Measurements from ENCODE around the gene PCDHA2. TPM values are rescaled to one million over a fixed set of nuclear protein-coding genes. Genes with fewer than 3 reads are reported as not detected.

The PCDHA2 gene
- not detected for total RNA-seq

DNA sequence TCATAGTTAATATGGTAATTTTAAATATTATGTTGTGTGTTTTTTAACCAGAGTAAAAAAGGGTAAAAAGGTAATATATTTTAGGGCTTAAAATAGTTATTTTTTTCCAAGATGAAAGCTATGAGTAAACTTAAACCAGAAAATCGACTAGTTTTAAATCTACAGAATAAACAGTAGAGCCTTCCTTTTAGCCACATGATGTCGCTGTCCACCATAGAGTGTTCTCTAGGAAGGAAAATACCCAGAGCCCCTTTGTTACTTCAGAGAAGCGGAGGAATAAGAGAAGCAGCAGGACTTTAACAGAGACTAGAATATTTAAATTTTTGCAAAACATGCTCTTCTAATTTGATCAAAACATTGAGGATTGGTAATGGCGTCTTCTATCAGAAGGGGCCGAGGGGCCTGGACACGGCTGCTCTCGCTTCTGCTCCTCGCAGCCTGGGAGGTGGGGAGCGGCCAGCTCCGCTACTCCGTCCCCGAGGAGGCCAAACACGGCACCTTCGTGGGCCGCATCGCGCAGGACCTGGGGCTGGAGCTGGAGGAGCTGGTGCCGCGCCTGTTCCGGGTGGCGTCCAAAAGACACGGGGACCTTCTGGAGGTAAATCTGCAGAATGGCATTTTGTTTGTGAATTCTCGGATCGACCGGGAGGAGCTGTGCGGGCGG is at the start of gene PCDHA2:
PCDHA2 (plus strand) TSS at position 258 of the 664 bp plus-strand sequence.
- no peak for TF ChIP-seq POLR2A (IDR thresholded peaks at IDR 0.05)
- TF ChIP-seq, protein P1, sequence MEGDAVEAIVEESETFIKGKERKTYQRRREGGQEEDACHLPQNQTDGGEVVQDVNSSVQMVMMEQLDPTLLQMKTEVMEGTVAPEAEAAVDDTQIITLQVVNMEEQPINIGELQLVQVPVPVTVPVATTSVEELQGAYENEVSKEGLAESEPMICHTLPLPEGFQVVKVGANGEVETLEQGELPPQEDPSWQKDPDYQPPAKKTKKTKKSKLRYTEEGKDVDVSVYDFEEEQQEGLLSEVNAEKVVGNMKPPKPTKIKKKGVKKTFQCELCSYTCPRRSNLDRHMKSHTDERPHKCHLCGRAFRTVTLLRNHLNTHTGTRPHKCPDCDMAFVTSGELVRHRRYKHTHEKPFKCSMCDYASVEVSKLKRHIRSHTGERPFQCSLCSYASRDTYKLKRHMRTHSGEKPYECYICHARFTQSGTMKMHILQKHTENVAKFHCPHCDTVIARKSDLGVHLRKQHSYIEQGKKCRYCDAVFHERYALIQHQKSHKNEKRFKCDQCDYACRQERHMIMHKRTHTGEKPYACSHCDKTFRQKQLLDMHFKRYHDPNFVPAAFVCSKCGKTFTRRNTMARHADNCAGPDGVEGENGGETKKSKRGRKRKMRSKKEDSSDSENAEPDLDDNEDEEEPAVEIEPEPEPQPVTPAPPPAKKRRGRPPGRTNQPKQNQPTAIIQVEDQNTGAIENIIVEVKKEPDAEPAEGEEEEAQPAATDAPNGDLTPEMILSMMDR (IDR thresholded peaks at IDR 0.05): no peak
- no peak within 1 kb of the TSS for H3K4me3 ChIP-seq (ENCODE audit: low read depth, poor library complexity, severe bottlenecking)
- intact Hi-C loops (cut with DNase I; ENCODE audit: low total_unique reads): no loop called here
- no peak for DNase-seq (ENCODE audit: low spot score in 2 of 2)
- WGBS, 2 donors: 25 to 27% methylated on average over 27 of the region's 27 CpGs

DNA sequence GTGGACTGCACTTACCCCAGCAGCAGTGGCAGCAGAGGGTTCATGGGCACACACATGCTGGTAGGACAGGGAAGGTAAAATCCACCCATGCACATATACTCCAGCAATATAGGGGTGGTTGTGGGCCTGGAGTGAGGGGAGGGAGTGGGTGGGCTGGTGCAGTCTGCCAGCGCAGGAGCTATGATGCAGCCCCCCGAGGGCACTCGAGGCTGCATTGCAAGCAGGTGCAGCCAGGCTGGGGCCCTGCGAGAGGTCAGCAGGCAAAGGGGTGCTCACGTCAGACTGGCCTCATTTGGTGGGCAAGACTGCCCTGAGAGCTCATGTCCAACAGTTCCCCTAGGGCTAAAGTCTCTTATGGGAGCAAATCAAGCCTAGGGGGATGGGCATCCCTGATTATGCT is 41.1 kb upstream of the PCDHA2 start:
- WGBS, 2 donors: 76 to 90% methylated on average over 5 of the region's 5 CpGs
- intact Hi-C loops (cut with DNase I; ENCODE audit: low total_unique reads): no loop called here
- H3K4me3 ChIP-seq (ENCODE audit: low read depth, poor library complexity, severe bottlenecking): no peak overlapping the region
- DNase-seq (ENCODE audit: low spot score in 2 of 2): no peak
- TF ChIP-seq, protein P1 (IDR thresholded peaks at IDR 0.05): no peak
- TF ChIP-seq POLR2A (IDR thresholded peaks at IDR 0.05): no peak

DNA sequence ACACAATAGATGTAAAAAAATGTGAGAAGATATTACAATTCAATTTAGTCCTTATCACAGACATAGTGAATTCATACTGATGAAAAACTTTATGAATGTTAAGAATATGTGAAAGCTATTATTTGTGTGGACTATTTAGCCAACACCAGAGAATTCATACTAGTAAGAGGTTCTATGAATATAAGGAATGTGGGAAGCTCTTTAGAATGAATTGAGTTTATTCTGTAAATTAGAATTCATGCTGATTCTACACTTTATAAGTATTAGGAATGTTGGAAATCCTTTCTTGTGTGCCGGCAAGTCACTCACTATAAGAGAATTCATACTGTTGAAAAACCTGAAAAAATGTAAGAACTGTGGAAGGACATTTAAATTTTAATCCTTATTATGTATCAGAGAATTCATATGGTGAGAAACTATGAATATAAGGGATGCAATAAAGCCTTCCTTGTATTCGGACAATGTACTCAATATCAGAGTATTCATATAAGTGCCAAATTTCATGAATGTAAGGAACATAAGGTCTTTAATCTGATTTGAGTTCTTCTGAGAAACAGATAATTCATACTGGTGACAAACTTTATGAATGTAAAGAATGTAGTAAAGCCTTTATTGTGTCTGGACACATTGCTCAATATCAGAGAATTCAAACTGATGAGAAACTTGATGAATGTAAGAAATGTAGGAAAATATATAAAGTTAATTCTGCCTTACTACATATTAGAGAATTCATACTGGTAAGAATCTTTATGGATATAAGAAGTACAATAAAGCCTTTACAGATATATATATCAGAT is 30.3 kb upstream of the PCDHA2 start:
- no peak for TF ChIP-seq POLR2A (IDR thresholded peaks at IDR 0.05)
- TF ChIP-seq, protein P1 (IDR thresholded peaks at IDR 0.05): no peak
- intact Hi-C loops (cut with DNase I; ENCODE audit: low total_unique reads): no loop called here
- no peak overlapping the region for H3K4me3 ChIP-seq (ENCODE audit: low read depth, poor library complexity, severe bottlenecking)
- WGBS, 2 donors: 84 to 89% methylated on average over 2 of the region's 2 CpGs
- DNase-seq (ENCODE audit: low spot score in 2 of 2): no peak

DNA sequence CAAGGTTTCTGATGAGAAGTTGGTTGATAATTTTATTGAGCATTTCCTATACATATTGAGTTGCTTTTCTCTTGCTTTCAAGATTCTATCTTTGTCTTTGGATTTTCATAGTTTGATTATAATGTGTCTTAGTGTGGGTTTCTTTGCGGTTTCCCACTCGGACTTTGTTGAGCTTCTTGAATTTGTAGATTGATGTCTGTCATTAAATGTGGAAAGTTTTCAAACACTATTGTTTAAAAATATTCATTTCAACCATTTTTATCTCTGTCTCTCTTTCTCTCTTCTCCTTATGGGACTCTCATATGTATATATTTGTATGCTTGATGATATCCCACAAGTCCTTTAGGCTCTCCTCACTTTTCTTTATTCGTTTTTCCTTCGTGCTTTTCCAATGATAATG is 27.2 kb upstream of the PCDHA2 start:
- no peak for DNase-seq (ENCODE audit: low spot score in 2 of 2)
- intact Hi-C loops (cut with DNase I; ENCODE audit: low total_unique reads): no loop called here

DNA sequence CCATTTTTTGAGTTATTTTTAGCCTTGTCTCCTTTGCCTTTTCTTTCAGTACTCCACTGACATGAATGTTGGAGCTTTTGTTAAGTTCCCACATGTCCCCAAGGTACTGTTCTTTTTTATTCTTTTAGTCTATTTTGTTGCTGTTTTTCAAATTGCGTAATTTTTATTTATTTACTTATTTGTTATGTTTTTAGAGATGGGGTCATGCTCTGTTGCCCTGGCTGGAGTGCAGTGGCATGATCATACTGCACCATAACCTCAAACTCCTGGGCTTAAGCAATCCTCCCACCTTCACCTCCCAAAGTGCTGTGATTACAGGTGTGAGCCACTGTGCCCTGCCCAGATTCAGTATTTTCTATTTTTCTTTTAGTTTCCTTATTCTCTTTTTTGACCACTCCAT is 14.1 kb upstream of the PCDHA2 start:
- intact Hi-C loops (cut with DNase I; ENCODE audit: low total_unique reads): no loop called here
- DNase-seq (ENCODE audit: low spot score in 2 of 2): no peak
- 76 to 89% methylated on average over 1 of the region's 1 CpG for WGBS, 2 donors
- H3K4me3 ChIP-seq (ENCODE audit: low read depth, poor library complexity, severe bottlenecking): no peak overlapping the region
- TF ChIP-seq, protein P1 (IDR thresholded peaks at IDR 0.05): no peak
- no peak for TF ChIP-seq POLR2A (IDR thresholded peaks at IDR 0.05)

More for the DNA sequence above, 27.2 kb upstream of the PCDHA2 start:
- TF ChIP-seq, protein P1 (IDR thresholded peaks at IDR 0.05): no peak
- TF ChIP-seq POLR2A (IDR thresholded peaks at IDR 0.05): no peak
- H3K4me3 ChIP-seq (ENCODE audit: low read depth, poor library complexity, severe bottlenecking): no peak overlapping the region
- 80 to 82% methylated on average over 4 of the region's 4 CpGs for WGBS, 2 donors
